Activated naive CD4-positive, alpha-beta T cell treated with Interleukin-2 at 50 U/mL for 16 hours (primary cell): ENCODE data around the gene SPACA9.
A peak's percentile ranks its signal among the peaks of the same experiment; 100 is the strongest.

Source experiments
- DNase-seq: peaks from one replicate; pipeline ENCODE4 v3.0.0-alpha.2; 2020

SPACA9 gene

DNA sequence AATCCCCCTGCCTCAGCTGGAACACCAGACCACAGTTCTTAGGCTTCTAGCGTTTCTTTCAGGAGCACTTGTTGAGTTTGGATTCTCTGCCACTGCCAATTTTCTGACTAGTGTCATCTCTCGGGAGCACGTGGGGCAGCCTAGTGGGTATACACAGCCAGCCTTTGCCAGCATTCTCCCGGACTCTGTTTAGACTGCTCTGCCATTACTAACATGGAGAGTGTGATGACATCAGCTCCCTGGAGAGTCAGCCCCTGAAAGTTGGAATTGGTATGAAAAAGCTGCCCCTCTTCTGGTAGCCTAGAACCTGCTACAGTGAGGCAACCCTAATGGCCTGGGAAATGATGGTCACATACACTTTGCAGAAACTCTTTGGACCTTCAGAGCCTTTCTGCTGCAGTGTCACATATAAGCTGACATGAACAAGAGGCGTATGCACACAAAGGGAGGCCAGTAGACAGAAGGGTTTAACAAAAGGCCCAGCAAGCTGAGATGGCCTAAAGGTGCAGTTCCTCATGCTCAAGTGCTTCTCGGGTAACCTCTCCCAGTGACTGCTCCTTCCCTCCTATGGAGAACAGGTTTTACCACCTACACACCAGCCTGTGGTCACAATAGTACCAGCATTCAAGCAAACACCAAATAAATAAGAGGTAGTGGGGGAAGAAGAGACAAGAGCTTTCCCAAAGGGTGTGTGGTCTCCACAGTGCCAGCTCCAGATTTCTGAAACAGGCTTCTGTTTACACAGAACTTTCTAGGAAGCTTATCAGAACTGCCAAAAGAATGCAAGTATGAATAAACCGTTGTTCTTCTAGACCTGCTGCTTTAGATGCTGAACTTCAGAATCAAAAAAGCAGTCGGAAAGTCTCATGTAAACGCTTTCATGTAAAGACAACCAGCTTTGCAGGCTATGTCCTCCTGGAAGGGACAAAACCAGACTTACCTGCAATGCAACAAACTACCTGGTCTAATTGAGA is 16.5 kb downstream of the SPACA9 start:
- DNase-seq = no peak

DNA sequence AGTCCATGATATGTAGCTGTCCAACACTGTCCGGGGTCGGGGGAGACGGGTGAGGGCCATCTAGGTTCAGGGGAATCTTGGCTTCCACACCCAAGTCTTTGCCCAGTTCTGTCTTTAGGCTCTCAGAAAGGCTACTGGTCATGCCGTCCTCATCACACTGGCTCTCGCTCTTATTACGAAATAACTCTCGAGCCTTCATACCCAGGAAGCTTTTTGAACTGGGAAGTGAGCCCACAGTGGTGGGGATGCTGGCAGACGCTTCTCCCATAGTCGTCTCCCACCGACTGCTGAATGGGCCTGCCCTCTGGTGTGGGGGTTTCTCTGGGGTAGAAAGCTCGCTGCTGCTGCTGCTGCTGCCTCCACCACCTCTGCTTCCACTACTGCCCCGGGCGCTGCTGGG is 17.6 kb downstream of the SPACA9 start:
- DNase-seq = no peak

DNA sequence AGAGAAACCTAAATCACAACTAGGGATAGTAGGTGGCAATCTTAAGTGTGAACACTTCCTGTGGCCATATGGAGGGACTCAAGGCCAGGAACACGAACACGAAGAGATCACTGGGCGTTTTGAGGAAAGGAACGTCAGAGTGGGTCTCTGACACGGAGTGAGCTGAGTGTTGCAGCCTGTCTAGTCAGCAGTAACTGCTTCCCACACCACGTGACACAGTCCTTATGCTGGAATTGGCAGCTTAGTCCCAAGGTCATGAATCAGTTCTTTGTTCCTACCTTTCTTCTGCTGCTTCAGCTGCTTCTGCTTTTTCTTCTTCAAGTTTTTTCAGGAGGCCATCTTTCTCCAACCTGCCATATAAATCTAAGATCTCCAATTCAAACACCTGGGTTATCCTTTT is 18.2 kb downstream of the SPACA9 start:
- no peak for DNase-seq

- DNase-seq = no peak
These were observed 19.4 kb downstream of the SPACA9 start for GRCh38 chr9:132898051-132898450.

DNA sequence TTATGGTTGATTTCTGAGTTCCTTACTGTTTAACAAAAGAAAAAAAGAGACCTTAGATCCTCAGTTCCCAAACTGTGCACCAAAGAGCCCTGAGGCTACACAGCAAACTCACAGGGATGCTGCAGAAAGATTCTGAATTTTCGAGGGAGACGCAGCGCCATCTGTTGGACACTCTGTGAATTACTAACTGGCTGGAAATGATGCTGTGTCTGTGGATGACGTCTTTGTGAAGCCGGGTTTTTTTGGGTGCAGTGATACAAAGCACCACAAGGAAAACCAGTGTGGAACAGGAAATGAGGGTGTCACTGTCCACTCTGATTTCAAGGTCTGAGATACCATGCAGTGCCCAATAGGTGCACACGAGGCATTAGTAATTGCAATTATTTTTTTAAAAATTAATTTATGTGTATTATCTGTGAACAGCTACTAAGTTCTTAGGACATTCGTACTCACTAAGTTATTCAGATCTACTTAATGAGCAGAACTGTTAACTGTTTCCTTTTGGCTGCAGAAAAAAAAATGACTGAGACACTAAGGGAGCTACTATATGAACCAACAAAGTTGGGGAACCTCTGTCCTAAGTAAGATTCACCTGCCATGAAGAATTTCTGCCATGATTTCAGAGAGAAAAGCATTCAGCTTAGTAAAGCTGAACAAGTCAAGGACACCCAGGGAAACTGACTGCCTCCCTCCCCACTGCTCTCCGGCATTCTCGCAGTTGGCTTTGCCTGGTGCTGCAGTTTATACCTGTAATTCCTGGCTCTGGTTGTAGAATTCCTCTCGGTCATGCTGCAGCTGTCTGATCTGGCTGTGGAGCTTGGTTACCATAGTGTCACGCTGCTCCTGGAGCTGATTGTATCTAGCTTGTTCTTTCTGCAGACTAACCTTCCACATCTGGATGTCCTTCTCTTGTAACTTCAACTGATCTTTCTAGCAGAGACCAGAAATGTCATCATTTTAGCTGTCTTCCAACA is 23.4 kb downstream of the SPACA9 start:
- DNase-seq = peak; percentile 78

GRCh38 chr9:132903574-132904492 is 25.1 kb downstream of the SPACA9 start:
- DNase-seq = no peak

DNA sequence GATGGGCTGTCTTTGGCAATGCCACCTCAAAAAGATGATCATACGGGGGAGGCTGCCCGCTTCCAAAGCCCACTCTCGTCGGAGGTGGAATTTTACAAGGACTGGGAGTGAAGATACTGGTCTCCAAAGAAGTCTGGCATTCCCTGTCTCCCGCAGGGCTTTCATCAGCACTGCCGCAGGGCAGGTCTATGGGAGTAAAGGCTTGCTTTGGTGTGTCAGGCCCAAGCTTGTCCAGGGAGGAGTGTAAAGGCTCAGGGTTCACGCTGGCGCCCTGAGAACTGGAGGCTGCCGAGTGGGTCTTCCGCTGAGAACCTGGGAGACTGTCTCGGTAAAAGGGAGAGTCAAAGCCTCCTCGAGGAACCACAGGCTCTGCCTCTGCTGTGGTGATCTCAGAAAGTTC is 27.0 kb downstream of the SPACA9 start:
- DNase-seq = no peak

GRCh38 chr9:132908635-132909034 is 29.9 kb downstream of the SPACA9 start:
- DNase-seq = peak; percentile 21

DNA sequence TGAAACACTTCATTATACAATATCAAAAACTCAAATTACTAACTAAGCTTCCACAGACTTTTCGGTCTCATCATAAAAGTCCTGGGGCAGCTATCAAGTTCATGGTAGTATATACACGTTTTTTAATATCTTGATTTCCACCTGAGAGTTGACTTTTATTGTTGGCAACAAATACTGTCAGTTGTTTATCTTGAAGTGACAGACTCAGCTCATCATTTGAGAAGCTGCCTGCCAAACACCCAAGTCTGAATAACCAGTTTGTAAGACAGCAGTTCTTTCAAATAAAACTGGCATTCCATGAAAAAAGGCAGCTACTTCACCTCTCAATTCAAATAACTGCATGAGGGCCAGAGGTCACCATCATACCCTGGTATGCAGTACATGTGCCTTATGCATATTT is 30.6 kb downstream of the SPACA9 start:
- no peak for DNase-seq

- no peak for DNase-seq
These were observed 31.7 kb downstream of the SPACA9 start for GRCh38 chr9:132910376-132910775.

- no peak for DNase-seq
These were observed 33.4 kb downstream of the SPACA9 start for GRCh38 chr9:132912131-132912530.

GRCh38 chr9:132914924-132915323 is 36.2 kb downstream of the SPACA9 start:
- no peak for DNase-seq

DNA sequence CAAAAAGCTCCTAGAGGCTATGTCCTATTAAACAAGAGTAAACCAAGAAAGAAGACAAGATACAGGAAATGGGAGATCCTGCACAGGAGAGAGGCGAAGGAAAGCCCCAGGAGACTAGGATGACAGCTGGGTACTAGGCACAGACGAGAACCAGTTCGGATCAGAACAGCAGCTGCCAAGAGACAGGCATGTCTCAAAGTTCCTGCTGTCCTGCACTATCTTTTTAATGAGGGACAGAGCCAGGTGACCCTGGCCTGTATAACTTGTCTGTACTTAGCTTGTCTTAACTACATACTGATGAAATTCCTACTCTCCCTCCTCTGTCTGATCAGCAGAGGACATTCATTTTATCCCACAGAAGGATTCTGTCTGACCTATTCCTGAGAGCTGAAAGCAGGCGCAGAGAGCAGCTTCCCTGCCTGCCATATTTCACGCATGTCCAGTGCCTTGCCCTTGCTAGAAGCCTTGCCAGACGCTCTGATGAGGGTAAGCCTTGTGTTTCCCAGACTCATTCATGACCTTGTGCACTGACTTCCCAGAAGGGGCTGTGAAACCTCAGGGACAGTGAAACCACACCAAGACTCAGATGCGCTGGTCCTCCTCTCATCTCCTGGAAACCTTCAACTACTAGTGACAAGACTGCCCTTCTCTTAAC is 41.0 kb downstream of the SPACA9 start:
- DNase-seq = no peak

DNA sequence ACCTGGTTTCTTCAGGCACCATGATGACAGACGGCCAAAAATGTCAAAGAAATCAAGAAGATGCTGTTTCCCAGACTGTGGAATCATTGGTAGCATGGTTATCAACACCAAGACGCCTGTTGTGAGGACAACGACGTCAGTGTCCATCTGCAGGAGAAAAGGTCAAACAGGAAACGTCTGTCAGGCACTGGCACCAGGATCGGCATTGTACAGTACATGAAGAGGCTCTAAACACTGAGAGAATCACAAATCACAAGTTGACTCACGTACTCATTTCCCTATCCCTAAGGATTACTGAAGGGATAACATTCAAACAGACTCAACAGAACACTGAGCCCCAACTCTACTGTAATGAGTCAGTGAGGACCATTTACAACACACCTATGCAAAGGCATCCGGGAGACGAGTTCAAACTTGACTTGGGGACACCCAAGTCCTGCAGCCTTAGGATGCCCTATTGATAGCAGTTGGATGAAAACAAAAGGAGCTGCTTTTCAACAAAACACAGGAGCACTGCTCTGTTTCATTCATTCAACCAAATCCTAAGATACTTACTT is 44.7 kb downstream of the SPACA9 start:
- DNase-seq = no peak

- DNase-seq = no peak
These were observed 49.0 kb downstream of the SPACA9 start for GRCh38 chr9:132927704-132928103.

DNA sequence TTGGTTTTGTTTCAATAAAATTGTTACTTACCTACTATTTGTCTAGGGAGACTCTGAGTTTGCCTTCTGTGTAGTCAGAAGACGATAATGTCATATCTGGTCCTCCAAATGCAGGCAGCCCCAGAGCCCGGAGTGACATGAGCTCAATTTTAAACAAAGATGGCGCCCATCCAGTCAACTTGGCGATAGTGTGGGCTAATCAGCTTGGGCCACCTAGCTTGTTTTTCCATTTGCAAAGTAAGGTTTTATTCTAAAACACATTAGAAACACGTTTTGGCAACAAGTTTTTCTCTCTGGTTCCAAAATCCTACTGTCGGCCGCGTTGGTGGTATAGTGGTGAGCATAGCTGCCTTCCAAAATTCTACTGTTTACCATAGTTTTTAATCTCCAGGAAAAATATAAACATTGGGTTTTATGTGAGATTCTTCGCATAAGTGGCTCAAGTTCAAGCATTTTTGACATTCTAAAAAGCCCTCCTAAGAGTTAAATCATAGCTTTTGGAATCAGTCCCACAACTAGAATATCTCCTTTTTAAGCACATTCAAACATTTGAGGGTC is 52.6 kb downstream of the SPACA9 start:
- DNase-seq = no peak

DNA sequence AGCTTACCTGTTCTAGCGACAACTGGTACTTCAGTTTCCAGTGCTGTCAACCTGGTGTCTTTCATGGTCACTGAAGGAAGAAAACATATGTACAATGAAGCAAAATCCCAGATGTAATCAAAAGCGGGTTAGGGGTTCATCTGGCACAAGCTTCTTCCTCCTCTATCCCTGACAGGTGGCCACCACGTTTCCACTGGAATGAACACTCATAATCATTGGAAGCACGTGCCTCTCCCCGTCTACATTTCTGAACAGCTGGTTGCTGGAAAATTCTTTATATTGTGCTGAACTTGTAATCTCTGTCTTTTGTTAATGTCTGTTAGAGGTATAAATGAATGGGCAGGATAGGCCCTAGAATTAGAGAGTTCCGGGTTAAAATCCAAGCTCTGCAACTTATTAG is 56.3 kb downstream of the SPACA9 start:
- no peak for DNase-seq

DNA sequence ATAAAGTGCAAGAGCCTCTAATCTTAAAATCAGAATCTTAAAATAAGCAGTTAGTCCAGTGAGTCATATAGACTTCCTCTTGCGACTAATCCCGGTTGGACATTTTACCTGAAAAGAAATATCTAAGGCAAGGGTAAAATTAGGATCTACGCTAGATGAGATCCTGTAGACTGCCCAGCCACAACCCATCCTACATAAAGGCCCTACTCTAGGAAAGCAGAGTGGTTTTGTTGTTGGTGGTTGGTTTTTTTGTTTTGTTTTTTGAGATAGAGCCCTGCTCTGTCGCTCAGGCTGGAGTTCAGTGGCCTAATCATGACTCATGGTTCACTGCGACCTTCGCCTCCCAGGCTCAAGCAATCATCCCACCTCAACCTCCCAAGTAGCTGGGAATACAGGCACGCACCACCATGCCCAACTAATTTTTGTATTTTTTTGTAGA is 58.8 kb downstream of the SPACA9 start:
- DNase-seq = no peak

GRCh38 chr9:132939169-132939568 is 60.5 kb downstream of the SPACA9 start:
- no peak for DNase-seq
